NCI-H2029 (cell line): ENCODE results near the gene SNORC.
"Not testable (repeated sequence)": the region's sequence is repeated elsewhere in the genome, so short reads cannot be mapped to it uniquely, and the experiment has no call there.

Source experiments
- DNase-seq: peaks from one replicate; lab custom pipeline; 2025; lab: John Stamatoyannopoulos, UW

The SNORC gene

DNA sequence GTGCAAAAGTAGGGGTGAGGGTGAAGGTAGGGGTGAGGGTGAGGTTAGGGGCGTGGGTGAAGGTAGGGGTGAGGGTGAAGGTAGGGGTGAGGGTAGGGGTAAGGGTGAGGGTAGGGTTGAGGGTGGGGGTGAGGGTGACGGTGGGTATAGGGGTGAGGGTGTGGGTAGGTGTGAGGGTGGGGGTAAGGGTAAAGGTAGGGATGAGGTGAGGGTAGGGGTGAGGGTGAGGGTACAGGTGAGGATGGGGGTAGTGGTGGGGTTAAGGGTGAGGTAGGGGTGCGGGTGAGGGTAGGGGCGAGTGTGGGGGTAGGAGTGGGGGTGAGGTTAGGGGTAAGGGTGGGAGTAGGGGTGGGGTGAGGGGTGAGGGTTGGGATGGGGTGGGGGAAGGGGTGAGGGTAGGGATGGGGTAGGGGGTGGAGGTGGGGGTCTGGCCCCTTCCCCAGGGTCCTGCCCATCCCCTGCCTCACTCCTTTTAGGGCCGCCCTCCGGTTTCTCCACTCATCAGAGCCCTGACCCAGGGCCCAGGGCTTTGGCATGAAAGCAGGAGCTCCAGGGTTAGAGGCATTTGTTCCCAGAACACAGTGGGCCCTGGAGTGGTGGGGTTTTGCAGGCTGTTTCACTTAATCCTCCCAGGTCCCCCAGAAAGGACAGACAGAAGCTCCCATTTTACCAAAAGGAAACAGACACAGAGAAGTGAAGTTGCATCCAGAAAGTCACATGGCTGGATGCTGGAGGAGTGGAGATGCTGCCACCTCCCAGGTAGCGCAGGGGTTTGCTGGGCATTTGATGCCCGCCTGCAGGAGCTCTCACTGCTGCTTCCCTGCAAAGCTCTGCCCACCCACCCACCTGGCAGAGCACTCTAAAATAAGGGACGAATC lies 26.9 kb downstream of the SNORC start:
- no peak for DNase-seq

DNA sequence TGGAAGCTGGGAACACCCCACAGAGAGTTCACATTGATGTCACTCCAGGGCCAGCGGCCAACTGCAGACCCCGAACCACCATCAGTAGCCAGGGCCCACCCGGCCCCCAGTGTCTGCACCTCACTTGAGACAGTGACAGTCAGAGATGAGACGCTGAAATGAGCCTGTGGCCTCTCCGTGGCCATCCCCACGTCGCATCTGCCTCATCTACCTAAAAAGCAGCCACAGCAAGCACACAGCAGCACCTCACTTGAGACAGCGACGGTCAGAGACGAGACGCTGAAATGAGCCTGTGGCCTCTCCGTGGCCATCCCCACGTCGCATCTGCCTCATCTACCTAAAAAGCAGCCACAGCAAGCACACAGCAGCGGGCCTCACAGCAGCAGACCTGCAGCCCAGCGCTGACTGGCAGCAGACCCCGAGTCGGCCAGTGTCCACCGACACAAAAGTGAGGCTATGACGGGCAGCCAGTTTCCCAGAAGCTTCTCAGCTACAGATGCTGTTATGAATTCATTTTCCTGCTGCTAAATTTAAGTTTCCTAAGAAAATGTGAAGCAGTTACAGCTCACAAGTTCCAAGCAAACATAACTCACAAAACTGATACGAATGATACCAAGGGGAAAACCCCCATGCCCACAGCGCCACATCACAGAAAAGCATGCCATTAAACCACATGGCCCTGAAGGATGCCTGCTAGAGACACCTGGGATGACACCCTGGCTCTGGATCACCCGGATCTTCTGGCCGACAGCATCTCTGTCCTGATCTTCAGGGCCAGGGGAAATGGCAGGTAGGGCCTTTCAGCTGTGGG lies 27.7 kb downstream of the SNORC start:
- DNase-seq: no peak

DNA sequence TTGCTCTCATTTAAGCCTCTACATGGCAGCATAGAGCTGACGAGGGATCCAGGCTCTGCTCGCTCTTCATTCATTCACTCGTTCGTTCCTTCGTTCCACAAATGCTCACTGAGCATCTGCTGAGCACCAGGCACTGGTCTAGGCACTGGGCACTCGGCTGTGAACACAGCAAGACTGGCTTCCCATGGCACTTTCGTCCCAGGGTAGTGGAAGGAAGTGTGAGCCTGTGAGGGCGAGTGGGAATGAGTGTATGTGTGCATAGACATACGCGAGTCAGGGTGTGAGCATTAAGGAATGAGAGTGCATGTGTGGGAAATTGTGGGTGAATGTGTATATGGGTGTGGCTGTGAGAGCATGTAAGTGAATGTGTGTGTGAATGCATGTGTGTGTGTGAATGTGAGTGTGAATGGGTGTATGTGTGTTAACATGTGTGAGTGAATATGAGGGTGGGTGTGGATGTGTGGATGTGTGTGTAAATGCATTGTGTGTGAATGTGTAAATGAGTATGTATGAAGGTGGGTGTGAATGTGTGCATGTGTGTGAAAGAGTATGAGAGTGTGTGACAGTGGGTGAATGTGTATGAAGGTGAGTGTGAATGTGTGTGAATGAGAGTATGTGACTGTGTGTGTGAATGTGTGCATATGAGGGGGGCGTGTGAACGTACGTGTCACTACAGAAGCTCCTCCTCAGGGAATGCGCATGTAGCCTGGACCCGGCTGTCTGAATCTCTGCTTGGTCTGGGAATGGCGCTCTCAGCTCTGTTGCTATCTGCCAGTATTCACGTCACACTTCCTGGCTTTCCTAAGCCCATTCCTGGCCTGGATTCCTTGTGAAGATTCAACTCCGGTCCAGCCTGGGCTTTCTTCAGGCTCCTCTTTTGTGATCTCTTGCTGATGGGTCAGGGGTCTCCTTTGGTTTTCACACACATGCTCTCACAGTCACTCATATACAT lies 28.8 kb downstream of the SNORC start:
- DNase-seq: no peak

DNA sequence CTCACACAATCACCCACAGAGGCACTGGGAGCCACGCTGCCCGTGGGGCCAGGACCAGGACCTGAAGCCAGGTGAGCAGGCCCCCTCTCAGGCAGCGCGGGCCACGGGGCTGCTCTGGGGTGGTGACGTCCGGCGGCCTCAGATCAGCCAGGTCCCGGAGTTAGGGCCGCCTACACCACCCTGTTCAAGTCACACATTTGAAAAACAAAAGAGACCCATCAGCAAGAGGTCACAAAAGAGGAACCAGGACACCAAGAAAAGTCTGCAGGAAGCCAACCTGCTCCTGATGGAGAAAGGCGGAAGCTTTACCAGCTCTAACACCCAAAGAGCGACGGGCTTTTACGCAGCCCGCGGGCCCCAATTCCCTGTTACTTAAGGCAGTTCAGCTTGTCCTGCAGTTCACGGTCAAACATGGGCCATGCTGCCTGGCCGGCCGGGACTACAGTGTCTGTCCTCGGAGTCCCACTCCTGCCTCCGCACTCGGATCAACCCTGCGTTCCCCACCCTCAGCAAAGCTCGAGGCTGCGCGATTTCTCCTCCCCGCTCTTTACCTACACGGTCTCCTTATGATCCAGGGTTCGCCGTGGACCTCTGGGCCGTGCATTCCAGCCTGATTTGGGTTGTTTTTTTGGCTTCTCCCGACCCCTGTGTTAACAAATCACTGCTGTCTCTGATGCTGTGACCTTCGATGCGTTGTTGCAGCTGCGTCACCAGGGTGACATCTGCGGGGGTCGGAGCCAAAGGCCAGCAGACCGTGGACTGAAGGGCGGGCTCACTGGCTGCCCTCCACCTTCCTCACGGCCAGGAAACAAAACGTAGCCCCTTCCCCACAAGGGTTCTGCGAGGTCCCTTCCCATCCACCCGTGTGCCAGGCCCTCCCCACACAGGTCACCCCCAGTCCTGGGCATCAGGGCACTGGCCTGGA lies 31.0 kb downstream of the SNORC start:
- DNase-seq: no peak

DNA sequence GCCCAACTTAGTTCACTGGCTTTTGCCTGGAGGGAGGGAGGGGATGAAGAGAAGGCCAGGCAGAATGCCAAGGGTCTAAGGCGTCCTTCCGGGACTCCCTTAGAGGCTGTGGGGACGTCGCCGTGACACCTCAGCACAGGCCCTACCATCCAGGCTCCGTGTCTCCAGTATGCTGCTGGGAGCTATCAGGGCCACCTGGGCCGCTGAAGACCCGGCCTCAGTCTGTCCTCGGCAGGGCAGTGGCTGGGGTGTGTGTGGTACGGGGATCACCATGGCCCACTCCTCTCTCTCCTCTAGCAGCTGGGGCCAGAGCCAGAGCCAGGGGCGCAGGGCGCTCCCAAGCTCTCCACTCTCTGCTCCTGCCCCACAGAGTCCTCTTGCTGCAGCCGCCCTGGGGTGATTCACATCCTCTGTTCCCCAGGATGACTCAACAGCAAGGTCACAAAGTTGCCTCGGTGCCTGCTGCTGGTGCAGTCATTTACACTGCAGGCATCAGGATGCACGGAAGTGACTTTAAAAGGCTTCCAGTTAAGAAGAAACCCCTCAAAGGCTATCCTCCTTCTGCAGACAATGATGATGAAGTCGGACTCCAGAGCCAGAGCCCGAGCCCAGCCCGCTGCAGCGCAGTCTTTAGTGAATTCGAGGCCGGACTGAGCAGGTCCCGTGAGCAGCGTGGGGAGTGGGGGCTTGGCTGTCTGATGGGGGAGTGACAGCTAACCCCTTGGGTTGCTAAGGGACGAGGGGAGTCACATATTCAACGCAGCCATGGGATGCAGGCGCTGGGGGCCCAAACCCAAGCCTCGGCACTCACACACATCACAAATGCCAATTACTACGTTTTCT lies 31.9 kb downstream of the SNORC start:
- no peak for DNase-seq

DNA sequence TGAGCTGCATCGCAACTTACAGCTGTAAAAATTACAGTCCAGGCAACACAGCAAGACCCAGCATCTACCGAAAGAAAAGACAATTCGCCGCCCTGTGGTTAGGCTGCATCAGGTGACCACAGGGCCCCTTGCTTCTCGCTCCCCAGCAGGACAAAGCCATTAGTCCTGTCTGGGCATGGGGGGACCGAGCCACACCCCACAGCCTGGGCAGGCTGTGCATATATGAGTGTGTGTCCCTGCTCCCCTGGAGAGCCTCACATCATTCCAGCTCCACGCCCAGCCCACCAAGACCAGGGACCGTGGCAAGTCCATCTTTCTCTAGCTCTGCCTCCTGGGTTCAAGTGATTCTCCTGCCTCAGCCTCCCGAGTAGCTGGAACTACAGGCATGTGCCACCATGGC lies 33.9 kb downstream of the SNORC start:
- no peak for DNase-seq

DNA sequence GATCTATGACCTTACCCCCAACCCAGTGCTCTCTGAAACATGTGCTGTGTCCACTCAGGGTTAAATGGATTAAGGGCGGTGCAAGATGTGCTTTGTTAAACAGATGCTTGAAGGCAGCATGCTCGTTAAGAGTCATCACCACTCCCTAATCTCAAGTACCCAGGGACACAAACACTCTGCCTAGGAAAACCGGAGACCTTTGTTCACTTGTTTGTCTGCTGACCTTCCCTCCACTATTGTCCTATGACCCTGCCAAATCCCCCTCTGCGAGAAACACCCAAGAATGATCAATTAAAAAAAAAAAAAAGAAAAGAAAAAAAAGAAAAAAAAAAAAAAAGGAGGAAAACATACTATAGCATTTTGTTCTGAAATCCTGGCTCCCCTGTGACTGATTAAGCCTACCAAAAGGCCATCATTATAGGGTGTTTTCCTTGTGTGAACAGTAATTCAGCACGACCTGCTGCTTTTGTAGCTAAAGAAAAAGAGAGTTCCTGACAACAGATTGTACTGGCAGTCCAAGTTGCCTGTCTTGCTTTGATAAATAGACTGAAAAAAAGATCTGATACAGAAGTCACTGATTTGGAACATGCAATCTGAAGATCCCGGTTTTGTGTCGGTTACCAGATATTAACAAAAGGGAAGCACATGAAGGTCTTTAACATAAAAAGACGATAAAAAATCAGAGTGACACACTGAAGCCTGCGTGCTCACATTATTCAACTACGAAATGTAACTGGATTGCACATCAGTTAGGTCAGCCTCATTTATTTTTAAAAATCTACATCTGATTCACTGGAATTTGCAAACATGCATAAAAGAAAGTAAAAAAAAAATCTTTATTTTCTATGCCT lies 37.0 kb downstream of the SNORC start:
- DNase-seq: not testable (repeated sequence)

DNA sequence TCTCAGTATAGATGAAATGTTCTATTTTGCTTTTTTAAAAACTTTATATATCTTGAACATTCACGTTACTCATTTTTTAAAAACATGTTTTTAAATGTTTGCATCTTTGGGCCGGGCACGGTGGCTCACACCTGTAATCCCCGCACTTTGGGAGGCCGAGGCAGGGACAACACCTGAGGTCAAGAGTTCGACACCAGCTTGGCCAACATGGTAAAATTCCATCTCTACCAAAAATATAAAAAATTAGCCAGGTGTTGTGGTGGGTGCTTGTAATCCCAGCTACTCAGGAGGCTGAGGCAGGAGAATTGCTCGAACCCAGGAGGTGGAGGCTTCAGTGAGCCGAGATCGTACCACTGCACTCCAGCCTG lies 37.6 kb downstream of the SNORC start:
- DNase-seq: not testable (repeated sequence)

DNA sequence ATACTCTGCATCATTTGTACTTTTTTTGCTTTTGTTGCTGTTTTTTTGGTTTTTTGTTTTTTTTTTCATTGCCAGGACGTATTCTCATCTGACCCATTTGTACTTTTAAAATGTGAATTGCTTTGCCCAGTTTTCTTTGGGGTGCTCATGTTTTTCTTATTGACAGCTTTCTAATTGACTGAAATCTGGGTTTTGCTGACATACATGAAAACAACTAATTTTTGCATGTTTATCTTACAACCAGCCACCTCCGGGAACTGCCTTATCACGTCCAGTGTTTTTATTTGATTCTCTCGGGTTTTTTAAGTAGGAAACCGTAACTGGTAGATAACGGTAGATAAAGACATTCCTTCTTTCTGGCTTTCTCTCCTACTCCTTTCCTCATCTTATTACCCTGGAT lies 38.6 kb downstream of the SNORC start:
- no peak for DNase-seq

DNA sequence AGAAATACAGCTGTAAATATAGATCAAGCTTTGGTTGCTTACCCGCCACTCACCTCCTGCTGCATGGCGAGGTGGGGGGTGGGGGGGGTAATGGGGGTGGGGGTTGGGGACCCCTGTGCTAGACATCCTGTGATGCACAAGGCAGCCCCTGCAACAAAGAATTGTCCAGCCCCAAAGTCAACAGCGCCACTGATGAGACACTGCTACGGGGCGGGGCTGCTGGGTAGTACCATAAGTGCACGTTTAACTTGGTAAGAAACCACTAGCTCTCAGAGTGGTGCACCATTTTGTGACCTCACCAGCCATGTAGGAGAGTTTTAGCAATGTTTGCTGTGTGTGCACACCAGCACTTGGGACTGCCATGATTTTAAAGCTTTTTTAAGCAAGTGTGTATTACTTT lies 40.3 kb downstream of the SNORC start:
- DNase-seq: no peak

DNA sequence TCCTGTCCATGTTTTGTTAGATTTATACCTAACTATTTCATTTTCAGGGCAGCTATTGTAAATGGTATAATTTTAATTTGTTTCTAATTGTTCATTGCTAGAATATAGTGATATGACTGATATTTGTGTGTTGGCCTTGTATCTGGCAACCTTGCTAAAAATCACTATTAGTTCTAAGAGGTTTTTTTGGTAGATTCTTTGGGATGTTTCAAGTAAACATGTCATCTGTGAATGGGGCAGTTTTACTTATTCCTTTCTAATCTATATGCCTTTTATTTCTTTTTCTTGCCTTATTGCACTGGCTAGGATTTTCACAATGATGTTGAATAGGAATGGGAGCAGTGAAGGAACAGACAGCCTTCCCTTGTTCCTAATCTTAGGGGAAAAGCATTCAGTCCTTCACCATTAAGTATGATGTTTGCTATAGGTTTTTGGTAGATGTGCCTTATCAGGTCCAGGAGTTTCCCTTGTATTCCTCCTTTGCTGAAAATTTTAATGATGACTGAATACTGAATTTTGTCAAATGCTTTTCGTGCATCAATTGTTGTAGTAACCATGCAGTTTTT lies 41.7 kb downstream of the SNORC start:
- DNase-seq: no peak

DNA sequence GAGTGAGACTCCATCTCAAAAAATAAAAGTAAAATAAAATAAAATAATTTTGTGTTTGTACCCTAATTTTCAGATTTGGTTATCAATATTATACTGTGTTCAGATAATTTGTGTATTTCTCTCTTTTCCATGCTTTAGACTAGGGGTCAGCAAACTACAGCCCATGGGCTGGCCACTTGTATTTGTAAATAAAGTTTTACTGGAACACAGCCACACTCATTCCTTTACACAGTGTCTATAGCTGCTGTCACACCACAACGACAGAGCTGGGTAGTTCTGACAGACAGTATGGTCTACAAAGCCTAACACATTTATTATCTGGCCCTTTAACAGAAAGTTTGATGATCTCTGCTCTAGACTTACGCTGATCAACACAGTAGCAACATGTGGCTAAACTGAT lies 43.8 kb downstream of the SNORC start:
- DNase-seq: no peak

DNA sequence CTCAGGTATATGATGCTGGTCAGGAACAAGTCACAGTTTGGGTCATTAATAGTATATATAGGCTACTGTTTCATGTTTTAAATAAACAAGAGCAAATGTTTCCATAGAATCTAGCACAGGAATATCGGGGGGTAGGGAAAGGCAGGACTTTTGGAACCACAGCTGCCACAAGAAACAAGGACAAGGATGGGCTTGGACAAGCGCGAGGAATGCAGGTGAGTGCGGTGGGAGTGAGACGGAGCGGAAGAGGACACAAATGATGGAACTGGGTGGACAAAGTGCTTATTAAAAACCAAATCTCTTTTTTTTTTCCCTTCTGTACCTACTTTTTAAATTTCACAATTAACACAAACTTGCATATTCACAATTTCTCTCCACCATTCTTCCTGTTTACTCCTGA lies 49.1 kb downstream of the SNORC start:
- no peak for DNase-seq

DNA sequence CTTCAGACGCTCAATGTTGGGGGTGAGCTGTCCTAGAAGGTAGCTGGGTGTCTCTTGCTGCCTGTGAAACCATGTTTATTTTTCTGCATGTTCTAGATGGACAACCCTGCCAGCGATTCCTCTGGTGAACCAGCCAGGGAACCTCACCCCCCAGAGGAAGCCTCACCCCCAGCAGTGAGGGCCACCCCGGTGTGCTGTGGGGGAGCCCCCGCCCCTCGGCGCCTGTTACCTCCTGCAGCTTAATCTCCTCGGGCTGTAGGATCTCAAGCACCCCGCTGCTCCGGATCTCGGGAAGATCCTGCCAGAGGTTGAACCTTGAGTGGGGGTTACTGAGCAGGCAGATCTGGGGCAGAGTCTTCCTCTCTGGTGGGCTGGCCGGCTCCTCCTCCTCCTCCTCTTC lies 50.0 kb downstream of the SNORC start:
- DNase-seq: no peak

DNA sequence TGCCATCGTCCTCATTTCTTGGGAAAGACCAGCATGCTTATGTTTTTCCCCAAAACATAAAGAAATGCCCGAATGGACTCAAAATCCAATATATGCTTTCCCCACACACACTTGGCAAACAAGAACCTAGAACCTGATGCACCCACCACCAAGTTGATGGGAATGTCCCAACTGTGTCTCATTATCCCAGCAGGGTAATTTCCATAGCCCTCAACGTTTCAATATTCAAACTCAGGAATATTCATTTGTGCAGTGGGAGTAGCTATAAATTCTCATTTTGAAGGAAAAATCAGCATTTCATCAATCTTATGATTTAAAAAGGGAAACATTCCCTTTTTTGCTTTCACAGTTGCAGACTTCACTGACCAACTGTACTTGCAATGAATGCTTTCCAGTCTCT lies 50.7 kb downstream of the SNORC start:
- DNase-seq: no peak

DNA sequence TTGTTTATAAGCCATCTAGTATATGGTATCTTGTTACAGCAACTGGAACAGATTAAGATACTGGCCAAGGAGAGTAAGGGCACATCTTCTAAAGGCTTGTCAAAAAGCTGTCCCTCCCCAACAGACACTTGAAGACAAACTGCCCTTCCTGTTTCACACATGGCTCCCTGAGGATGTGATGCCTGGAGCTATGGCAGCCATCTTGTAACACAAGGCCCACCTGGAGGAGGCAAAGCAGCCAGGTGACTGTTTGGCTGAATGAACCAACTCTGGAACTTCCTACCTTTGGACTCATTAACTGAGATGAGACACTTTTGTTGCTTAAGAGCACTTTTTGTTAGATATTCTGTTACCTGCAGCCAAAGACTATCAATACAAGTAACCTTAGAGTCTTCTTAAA lies 54.4 kb downstream of the SNORC start:
- no peak for DNase-seq

DNA sequence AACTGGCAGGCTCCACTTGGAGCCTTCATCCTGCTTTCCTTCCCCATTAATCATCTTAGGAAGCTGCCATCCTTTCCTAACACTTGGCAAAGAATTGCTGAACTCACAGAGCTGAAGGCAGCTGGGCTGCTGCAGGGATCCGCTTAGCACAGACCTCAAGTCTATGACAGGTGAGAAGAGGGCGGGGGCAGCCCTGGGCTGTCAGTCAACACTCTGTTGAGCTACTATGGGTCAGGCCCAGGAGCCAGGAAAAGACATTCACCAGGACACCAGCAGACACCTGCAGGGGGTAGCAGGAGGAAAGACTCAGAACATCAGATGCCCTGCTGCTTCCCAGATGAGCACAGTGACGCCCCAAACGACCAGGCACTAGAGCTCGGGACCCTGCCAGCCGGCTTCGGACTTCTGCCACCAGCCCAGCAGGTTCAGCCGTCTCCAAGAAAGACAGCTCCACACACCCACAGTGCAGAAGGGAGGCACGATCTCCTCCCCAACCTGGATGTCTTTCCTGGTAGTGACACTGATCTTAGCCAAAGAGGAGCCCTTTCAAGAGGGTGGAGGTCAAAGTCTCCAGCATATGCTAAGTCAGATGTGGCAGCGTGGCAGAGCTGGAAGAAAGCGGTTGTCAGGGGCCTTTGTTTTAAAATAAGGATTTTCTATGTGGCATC lies 55.2 kb downstream of the SNORC start:
- DNase-seq: no peak

DNA sequence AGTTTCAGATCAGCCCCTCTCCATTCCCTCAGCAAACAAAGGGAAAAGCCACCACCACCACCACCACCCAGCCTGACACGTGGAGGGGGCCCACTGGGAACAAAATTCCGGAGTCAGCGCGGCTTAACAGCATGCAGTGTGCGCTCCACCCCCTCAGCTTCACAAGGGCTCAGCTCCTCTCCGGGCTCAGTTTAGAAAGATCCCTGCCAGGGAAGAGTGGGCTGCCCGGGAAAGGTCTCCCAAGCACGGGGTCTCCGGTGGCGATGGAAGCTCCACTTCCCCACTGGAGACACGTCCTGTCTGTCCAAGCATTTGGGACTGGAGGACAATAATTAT lies 55.7 kb downstream of the SNORC start:
- no peak for DNase-seq
